ENCODE measurements around the gene ZKSCAN2. TPM values are rescaled to one million over a fixed set of nuclear protein-coding genes. Genes with fewer than 3 reads are reported as not detected.

The ZKSCAN2 gene
- total and polyA plus RNA-seq, 9 of the 15 experiments (the other 6 are each of a cell fraction or from before 2014, with no cell fraction given) = 1.3 to 9.5 (median 4.2) TPM

GRCh38 chr16:25223964-25224363 lies 33.7 kb downstream of the ZKSCAN2 start:
- H3K9me1 ChIP-seq (ENCODE audit: control insufficient read depth, insufficient read depth, low read length) = no peaks in the 10 kb centered on the region
- no TSS peak for BruUV-seq (replicated peaks)
- no peak overlapping the region for H3K27ac ChIP-seq (ENCODE audit: extremely low read depth, low read depth, low read length)
- no peak for FAIRE-seq
- intact Hi-C loops (cut with micrococcal nuclease) (loop anchor here (2.0 to 10.0 kb wide), 3 partner anchors 97 to 707 kb away; no protein-coding TSS in a partner anchor), in situ Hi-C loops (cut with MboI) (loop anchor here (10.0 kb wide), 1 partner anchor 389 kb away; no protein-coding TSS in a partner anchor)
- H4K20me1 ChIP-seq (replicated peaks; ENCODE audit: control insufficient read depth, insufficient read depth, low read length) = no peaks in the 10 kb centered on the region
- H3K36me3 ChIP-seq (ENCODE audit: control insufficient read depth, insufficient read depth, low read length) = no peaks in the 10 kb centered on the region
- H3K9ac ChIP-seq (ENCODE audit: insufficient read depth in 1 of 2, low read depth in 2 of 2, low read length in 2 of 2) = no peak overlapping the region
- POLR2A ChIA-PET = interaction anchor here (0.5 to 1.6 kb wide), 4 partner anchors 10 to 187 kb away, joined by 3 to 8 read pairs (median 4); no protein-coding TSS in a partner anchor
- H3K27me3 ChIP-seq (ENCODE audit: control insufficient read depth in 2 of 2, insufficient read depth in 2 of 2, low read length in 2 of 2) = no peaks in the 10 kb centered on the region; a peak in 1 of 5 replicates
- H3K9me3 ChIP-seq (replicated peaks; ENCODE audit: control insufficient read depth, insufficient read depth, low read depth, low read length) = no peaks in the 10 kb centered on the region
- no peak overlapping the region for H2AFZ ChIP-seq (ENCODE audit: low read depth, low read length)
- ATAC-seq = no peak
- CTCF ChIA-PET (ENCODE audit: low intra/inter-chr PET ratio) = interaction anchor here (2.3 kb wide), 1 partner anchor 97 kb away, joined by 22 read pairs; no protein-coding TSS in a partner anchor
- no peak overlapping the region for H3K4me2 ChIP-seq (ENCODE audit: insufficient read depth, low read length)
- DNase-seq (ENCODE audit: extremely low read depth in 1 of 4, low spot score in 3 of 4) = no peak
- H3K79me2 ChIP-seq (ENCODE audit: control insufficient read depth, insufficient read depth, low read length) = no peaks in the 10 kb centered on the region
- no peak for TF ChIP-seq STAT6 (CRISPR knock-in tag; IDR thresholded peaks at IDR 0.05)
- TF ChIP-seq CBFB (CRISPR knock-in tag; IDR thresholded peaks at IDR 0.05) = no peak
- no peak for TF ChIP-seq CCNT2 (IDR thresholded peaks at IDR 0.05; ENCODE audit: borderline replicate concordance, extremely low read depth, insufficient read length, low read depth, low read length)
- no peak for TF ChIP-seq CAMTA2 (CRISPR knock-in tag; conservative IDR thresholded peaks at IDR 0.05)
- no peak for TF ChIP-seq BCLAF1 (IDR thresholded peaks at IDR 0.05; ENCODE audit: borderline replicate concordance in 1 of 2, control insufficient read depth in 1 of 2, low read depth in 2 of 2, low read length in 1 of 2)
- TF ChIP-seq EGR1 (conservative IDR thresholded peaks at IDR 0.05) = no peak
- no peak for TF ChIP-seq ZNF146 (CRISPR knock-in tag; IDR thresholded peaks at IDR 0.05; ENCODE audit: unreplicated experiment)
- TF ChIP-seq THRAP3 (IDR thresholded peaks at IDR 0.05; ENCODE audit: borderline replicate concordance) = no peak
- H3K4me1 ChIP-seq (replicated peaks in 1 of 2; ENCODE audit: control insufficient read depth in 2 of 2, insufficient read depth in 2 of 2, low read length in 2 of 2) = peaks cover 0 to 4% of the 10 kb centered on the region in 2 experiments; a peak in 3 of 5 replicates
- WGBS (ENCODE audit: insufficient coverage, low coverage, missing lambda C conversion rate) = 44% methylated on average over 5 of the region's 6 CpGs
- H3K4me3 ChIP-seq = no peak overlapping the region
